HG03108 (cell line): ENCODE results near the gene KRTAP4-3.
"Not testable (repeated sequence)": the region's sequence is repeated elsewhere in the genome, so short reads cannot be mapped to it uniquely, and the experiment has no call there.

Experiments used
- ATAC-seq: cut with Tn5 transposase; IDR thresholded peaks from one replicate; pipeline ENCODE4 v1.9.1; 2021; ENCODE audit warnings: moderate library complexity; ENCODE audit not compliant: unreplicated experiment

Gene KRTAP4-3

GRCh38 chr17:41119696-41120690 is 48.0 kb downstream of the KRTAP4-3 start:
- ATAC-seq: not testable (repeated sequence)

GRCh38 chr17:41118721-41119120 is 49.3 kb downstream of the KRTAP4-3 start:
- ATAC-seq: no peak

GRCh38 chr17:41117846-41118386 is 50.1 kb downstream of the KRTAP4-3 start, which contains the start of gene KRTAP4-11:
KRTAP4-11 (minus strand) TSS chr17:41118373; CDS start chr17:41118315, 58 bp downstream.
- not testable (repeated sequence) for ATAC-seq
